ENCODE data around the gene MED8. TPM values are rescaled to one million over a fixed set of nuclear protein-coding genes. Genes with fewer than 3 reads are reported as not detected.

MED8 gene
- total and polyA plus RNA-seq, 2 of the 13 experiments (the other 11 are each of a cell fraction or from before 2014, with no cell fraction given) = 16.9 to 77.4 TPM

GRCh38 chr1:43348809-43349593 is 40.6 kb downstream of the MED8 start (continued):
- TF ChIP-seq CREB3 (CRISPR knock-in tag; IDR thresholded peaks at IDR 0.05) = peak; percentile 37; the same call in 1 of the 2 replicates
- TF ChIP-seq AGO1 (IDR thresholded peaks at IDR 0.05; ENCODE audit: low read depth, low read length, poor library complexity, severe bottlenecking) = no peak
- TF ChIP-seq MTF2 (CRISPR knock-in tag; IDR thresholded peaks at IDR 0.05; ENCODE audit: borderline replicate concordance) = 0 out of 2 replicates have a peak, but pooled peaks have one; percentile 53
- no peak for TF ChIP-seq NPAS2 (CRISPR knock-in tag; IDR thresholded peaks at IDR 0.05; ENCODE audit: borderline replicate concordance)
- TF ChIP-seq PATZ1 (CRISPR knock-in tag; IDR thresholded peaks at IDR 0.05) = 0 out of 2 replicates have a peak, but pooled peaks have one; percentile 17
- TF ChIP-seq TBX2 (CRISPR knock-in tag; IDR thresholded peaks at IDR 0.05; ENCODE audit: borderline replicate concordance) = 0 out of 2 replicates have a peak, but pooled peaks have one; percentile 24
- no peak for TF ChIP-seq ZNF792 (CRISPR knock-in tag; IDR thresholded peaks at IDR 0.05)
- TF ChIP-seq NR2F6 (IDR thresholded peaks at IDR 0.05) = peak; percentile 60; the same call in 1 of the 2 replicates
- TF ChIP-seq NR2F6 (CRISPR knock-in tag; IDR thresholded peaks at IDR 0.05) = peak; percentile 48; the same call in 1 of the 2 replicates
- no peak for TF ChIP-seq TMF1 (CRISPR knock-in tag; IDR thresholded peaks at IDR 0.05; ENCODE audit: low read depth)
- 0 out of 2 replicates have a peak, but pooled peaks have one; percentile 74 for TF ChIP-seq ZNF367 (CRISPR knock-in tag; IDR thresholded peaks at IDR 0.05; ENCODE audit: borderline replicate concordance)
- TF ChIP-seq ZNF253 (CRISPR knock-in tag; IDR thresholded peaks at IDR 0.05; ENCODE audit: borderline replicate concordance) = no peak
- TF ChIP-seq TAF15 (IDR thresholded peaks at IDR 0.05; ENCODE audit: low read depth, low read length, poor library complexity, severe bottlenecking) = peak; percentile 58
- TF ChIP-seq SRSF9 (IDR thresholded peaks at IDR 0.05; ENCODE audit: borderline replicate concordance, insufficient read depth, low read depth, low read length, poor library complexity, severe bottlenecking) = no peak
- peak; percentile 56 for TF ChIP-seq HNRNPLL (IDR thresholded peaks at IDR 0.05; ENCODE audit: low read depth, low read length, poor library complexity, severe bottlenecking)
- TF ChIP-seq TOE1 (CRISPR knock-in tag; IDR thresholded peaks at IDR 0.05) = no peak
- TF ChIP-seq ZNF510 (CRISPR knock-in tag; IDR thresholded peaks at IDR 0.05; ENCODE audit: low read depth) = no peak
- peak; percentile 53 for TF ChIP-seq SAP130 (CRISPR knock-in tag; IDR thresholded peaks at IDR 0.05; ENCODE audit: low read depth)
- 0 out of 2 replicates have a peak, but pooled peaks have one; percentile 46 for TF ChIP-seq ZBTB4 (CRISPR knock-in tag; IDR thresholded peaks at IDR 0.05; ENCODE audit: borderline replicate concordance)

Data from HepG2 (cell line).